HG03280 (cell line): ENCODE measurements around the gene DENND4B.
"Not testable (repeated sequence)": the region's sequence is repeated elsewhere in the genome, so short reads cannot be mapped to it uniquely, and the experiment has no call there.

Source experiments
- ATAC-seq: cut with Tn5 transposase; IDR thresholded peaks from one replicate; pipeline ENCODE4 v1.9.1; 2021; ENCODE audit warnings: mild to moderate bottlenecking, moderate library complexity; ENCODE audit not compliant: unreplicated experiment

Gene DENND4B

GRCh38 chr1:153928791-153929341, 17.7 kb downstream of the DENND4B start:
- ATAC-seq = no peak

GRCh38 chr1:153928245-153928644, 18.3 kb downstream of the DENND4B start:
- ATAC-seq = no peak

DNA sequence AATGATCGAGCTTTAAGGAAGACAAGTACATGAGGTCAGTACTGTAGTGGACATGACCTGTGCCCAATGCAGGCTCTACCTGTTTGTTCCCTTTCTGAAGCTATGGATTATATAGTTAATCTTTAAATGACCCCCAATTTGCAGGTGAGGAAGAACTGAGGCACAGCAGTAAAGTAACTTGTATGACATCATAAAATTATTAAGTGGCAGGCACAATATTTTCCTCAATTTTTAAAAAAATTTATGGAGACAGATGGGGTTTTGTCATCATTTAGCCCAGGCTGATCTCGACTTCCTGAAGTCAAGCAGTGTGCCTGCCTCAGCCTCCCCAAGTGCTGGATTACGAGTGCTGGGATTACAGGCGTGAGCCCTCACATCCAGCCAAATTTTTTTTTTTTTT, 20.1 kb downstream of the DENND4B start:
- no peak for ATAC-seq

GRCh38 chr1:153922972-153923925, 23.3 kb downstream of the DENND4B start, which contains the start of gene GATAD2B:
GATAD2B (minus strand) TSS chr1:153922972; CDS start chr1:153828347, 94,625 bp downstream.
- ATAC-seq = peak; percentile 95

DNA sequence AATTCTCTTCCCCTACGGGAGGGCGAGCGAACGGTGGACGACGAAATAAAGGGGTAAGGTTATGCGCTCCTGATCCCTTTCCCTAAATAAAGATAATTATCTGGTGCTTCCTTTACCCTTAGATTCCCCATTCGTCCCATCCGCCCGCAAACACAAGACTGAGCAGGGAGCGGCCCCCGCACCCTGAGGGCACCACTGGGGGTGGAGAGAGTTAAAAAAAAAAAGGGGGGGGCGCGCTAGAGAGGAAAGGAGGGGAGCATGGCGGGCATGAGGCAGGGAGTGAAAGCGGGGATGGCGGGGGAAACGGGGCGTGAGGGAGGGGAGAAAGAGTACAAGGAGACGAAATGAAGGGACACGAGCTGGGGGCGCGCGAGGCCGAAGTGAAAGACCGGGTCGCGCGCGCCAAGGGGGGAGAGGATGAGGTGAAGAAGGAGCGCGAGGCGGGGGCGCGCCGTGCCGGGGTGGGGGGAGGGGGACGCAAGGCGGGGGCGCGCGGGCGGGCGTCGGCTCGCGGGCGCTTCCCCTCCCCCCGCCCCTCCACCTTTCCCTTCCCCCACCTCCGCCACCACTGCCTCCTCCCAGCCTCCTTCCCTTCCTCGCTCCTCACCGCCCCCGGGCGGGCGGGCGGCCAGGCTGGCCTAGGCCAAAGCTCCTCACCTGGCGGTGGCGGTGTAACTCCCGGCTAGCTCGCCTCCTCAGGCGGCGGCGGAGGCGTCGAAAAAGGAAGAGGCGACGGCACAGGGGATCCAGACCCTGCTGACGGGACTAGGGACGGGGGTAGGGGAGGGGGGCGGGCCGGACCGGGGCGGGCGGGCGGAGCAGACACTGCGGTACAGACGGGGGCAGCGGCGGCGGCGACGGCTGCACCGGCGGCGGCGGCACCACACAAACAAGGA, 24.2 kb downstream of the DENND4B start:
- peak; percentile 23 for ATAC-seq

DNA sequence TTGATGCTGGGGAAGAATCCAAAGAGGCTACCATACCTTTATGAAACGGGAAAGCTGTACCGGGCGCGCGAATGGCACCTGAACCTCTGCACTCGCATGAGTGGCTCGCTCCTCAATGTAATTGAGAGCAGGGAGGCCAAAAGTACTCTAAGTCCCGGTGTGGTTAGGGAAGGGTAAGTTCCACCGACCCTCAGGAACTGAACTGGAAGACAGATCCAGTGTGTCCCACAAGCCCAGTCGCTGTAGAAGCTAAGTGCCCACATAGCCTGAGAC, 24.8 kb downstream of the DENND4B start:
- ATAC-seq = no peak

GRCh38 chr1:153921080-153921802, 25.3 kb downstream of the DENND4B start:
- no peak for ATAC-seq

- no peak for ATAC-seq
Measured at GRCh38 chr1:153919876-153920852, 26.4 kb downstream of the DENND4B start.

DNA sequence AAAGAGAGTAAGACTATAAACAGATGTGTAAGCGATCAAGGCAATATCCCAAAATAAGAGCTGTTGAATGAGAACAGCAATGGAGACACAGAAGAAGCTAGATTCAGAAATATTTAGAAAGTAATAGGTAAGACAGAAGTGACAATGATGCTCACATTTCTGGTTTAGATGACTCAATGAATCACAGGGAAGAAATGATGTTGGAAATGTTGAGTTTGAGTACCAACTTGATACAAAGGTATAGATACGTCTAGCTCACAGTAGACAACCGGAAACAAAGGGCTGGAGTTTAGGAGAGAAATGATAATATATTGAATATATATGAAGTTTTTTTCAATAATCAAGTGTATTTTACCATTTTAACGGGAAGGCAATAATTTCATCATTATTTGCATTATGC, 30.2 kb downstream of the DENND4B start:
- no peak for ATAC-seq

DNA sequence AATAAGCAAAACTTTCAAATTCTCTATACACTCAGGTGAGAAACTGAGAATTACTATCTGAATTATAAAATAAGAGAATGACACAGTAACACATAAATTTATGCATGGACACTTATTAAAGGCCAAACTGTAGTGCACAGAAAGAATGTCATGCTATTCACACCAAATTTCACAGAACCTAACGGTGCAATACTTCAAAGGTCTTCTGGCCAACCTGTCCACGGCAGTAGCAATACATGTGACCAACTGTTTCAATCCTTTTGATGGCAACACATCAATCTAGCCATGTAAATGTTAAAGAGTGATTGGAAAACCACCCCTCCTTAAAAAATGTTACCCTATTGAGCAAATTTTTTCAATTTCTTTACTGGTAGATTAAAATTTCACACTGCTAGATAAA, 34.2 kb downstream of the DENND4B start:
- ATAC-seq = no peak

DNA sequence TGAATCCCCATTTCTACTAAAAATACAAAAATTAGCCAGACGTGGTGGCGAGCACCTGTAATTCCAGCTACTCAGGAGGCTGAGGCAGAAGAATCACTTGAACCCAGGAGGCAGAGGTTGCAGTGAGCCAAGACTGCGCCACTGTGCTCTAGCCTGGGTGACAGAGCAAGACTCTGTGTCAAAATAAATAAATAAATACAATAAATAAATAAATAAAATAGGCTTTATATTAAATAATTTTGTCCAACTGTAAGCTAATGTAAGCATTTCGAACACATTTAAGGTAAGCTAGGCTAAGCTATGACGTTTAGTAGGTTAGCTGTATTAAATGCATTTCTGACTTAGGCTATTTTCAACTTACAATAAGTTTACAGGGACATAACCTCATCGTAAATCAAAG, 36.0 kb downstream of the DENND4B start:
- not testable (repeated sequence) for ATAC-seq

DNA sequence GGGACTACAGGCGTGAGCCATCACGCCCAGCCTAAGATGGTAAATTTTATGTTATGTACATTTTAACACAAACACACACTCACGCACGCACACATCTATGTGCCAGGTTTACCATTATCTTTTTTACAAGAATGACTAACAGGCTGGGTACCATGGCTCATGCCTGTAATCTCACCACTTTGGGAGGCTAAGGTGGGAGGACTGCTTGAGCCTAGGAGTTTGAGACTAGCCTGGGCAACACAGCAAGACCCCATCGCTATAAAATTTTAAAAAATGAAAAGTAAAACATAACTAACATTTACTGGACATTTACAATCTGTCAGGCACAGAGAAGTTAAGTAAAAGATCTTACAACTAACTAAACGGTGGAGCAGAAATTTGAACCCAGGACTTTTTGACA, 38.4 kb downstream of the DENND4B start:
- no peak for ATAC-seq

GRCh38 chr1:153907134-153907533, 39.4 kb downstream of the DENND4B start:
- ATAC-seq = no peak

DNA sequence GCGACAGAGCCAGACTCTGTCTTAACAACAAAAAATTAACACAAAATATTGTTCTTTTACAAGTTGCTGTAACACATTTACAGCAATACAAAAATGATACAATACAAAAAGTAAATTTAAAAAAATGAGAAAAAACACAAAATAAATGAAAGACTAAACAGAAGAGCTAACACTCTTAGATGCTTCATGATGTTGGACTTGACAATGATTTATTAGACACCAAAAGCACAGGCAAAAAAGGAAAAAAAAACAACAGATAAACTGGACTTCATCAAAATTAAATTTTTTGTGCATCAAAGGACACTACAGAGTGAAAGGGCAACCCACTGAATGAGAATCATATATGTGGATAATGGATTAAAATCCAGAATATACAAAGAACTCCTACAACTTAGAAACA, 40.1 kb downstream of the DENND4B start:
- ATAC-seq = no peak

DNA sequence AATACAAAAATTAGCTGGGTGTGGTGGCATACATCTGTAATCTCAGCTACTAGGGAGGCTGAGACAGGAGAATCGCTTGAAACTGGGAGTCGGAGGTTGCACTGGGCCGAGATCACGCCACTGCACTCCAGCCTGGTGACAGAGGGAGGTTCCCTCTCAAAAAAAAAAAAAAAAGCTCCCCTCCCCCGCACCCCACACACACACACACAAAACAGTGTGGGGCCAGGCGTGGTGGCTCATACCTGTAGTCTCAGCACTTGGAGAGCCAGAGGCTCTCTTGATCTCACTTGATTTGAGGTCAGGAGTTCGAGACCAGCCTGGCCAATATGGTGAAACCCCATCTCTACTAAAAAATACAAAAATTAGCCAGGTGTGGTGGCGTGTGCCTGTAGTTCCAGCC, 40.6 kb downstream of the DENND4B start:
- not testable (repeated sequence) for ATAC-seq

DNA sequence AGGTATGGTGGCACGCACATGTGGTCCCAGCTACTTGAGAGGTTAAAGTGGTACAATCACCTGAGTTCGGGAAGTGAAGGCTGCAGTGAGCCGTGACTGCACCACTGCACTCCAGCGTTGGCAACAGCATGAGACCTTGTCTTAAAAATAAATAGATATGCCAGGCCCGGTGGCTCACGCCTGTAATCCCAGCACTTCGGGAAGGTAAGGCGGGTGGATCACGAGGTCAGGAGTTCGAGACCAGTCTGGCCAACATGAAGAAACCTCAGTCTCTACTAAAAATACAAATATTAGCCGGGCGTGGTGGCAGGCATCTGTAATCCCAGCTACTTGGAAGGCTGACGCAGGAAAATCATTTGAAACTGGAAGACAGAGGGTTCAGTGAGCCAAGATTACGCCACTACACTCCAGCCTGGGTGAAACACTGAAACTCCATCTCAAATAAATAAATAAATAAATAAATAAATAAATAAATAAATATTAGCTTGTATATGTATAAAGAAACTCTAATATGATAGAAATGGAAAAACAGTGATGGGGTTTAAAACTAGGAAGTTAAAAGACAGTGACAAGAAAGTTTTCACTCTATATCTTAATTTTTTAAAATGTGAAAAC, 42.6 kb downstream of the DENND4B start:
- no peak for ATAC-seq

- ATAC-seq = no peak
Measured at GRCh38 chr1:153899509-153899908, 47.0 kb downstream of the DENND4B start.

DNA sequence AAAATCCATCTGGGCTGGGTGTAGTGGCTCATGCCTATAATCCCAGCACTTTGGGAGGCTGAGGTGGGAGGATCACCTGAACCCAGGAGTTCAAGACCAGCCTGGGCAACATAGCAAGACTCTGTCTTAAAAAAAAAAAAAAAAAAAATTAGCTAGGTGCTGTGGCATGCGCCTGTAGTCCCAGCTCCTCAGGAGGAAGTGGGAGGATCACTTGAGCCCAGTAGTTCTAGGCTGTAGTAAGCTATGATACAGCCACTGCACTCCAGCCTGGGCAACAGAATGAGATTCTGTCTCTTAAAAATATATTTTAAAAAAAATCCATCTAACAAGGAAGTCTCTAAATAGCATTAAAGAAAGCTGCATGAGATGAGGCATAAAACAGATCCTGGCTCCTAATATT, 50.7 kb downstream of the DENND4B start:
- ATAC-seq = not testable (repeated sequence)

GRCh38 chr1:153891042-153891441, 55.5 kb downstream of the DENND4B start:
- ATAC-seq = not testable (repeated sequence)
